PC-3 (cell line): ENCODE results near the gene SCAPER.

Experiments used
- EZH2 ChIP-seq: fragments of 300-600 bp; sonication (generic); IDR thresholded peaks from one replicate; pipeline ENCODE4 v1.6.1; 2017; ENCODE audit warnings: antibody characterized with exemption, mild to moderate bottlenecking, low read length; ENCODE audit not compliant: unreplicated experiment
- TF ChIP-seq, protein P1 (sequence below): fragments of 300-600 bp; sonication (generic); conservative IDR thresholded peaks from 2 replicates; pipeline ENCODE4 v1.5.1; 2017; ENCODE audit warnings: antibody characterized with exemption, low read depth, mild to moderate bottlenecking, low read length

DNA sequence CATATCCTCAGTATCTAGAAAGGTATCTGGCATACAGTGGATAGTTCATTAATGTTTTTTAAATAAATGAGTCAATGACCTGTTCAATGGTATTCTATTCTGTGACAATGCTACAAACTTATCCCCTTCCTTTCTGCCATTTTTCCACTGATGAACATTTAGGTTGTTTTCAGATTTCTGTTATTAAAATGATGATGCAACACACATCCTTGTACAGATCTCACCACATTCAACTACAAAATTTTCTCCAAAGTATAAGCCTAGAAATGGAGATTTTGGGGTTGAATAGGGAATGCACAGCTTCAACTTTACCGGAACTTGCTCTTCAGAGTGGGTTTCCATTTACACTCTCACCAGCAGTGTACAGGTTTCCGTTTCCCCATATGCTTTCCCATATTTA is 358.3 kb downstream of the SCAPER start:
- TF ChIP-seq, protein P1, sequence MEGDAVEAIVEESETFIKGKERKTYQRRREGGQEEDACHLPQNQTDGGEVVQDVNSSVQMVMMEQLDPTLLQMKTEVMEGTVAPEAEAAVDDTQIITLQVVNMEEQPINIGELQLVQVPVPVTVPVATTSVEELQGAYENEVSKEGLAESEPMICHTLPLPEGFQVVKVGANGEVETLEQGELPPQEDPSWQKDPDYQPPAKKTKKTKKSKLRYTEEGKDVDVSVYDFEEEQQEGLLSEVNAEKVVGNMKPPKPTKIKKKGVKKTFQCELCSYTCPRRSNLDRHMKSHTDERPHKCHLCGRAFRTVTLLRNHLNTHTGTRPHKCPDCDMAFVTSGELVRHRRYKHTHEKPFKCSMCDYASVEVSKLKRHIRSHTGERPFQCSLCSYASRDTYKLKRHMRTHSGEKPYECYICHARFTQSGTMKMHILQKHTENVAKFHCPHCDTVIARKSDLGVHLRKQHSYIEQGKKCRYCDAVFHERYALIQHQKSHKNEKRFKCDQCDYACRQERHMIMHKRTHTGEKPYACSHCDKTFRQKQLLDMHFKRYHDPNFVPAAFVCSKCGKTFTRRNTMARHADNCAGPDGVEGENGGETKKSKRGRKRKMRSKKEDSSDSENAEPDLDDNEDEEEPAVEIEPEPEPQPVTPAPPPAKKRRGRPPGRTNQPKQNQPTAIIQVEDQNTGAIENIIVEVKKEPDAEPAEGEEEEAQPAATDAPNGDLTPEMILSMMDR, result no peak
- no peak for TF ChIP-seq EZH2
